Measurements from ENCODE around the gene SLC16A6. TPM values are rescaled to one million over a fixed set of nuclear protein-coding genes. Genes with fewer than 3 reads are reported as not detected.

Gene SLC16A6
- total and polyA plus RNA-seq, 2 experiments from 2014 or later: 0.15 TPM; not detected in 1

GRCh38 chr17:68296217-68297191 is 5.6 kb upstream of the SLC16A6 start:
- Histone ChIP-seq H3K4me3 (no peak overlapping the region), H3K36me3 (no peaks in the 10 kb centered on the region), H3K4me1 (ENCODE audit: low read depth) (no peaks in the 10 kb centered on the region), H3K27ac (no peak overlapping the region), H3K27me3 (peaks cover 32% of the 10 kb centered on the region), H3K9me3 (ENCODE audit: low read depth) (no peaks in the 10 kb centered on the region)
- DNase-seq (ENCODE audit: low read depth in 1 of 2, low spot score in 1 of 2): no peak
- TF ChIP-seq, protein P1, sequence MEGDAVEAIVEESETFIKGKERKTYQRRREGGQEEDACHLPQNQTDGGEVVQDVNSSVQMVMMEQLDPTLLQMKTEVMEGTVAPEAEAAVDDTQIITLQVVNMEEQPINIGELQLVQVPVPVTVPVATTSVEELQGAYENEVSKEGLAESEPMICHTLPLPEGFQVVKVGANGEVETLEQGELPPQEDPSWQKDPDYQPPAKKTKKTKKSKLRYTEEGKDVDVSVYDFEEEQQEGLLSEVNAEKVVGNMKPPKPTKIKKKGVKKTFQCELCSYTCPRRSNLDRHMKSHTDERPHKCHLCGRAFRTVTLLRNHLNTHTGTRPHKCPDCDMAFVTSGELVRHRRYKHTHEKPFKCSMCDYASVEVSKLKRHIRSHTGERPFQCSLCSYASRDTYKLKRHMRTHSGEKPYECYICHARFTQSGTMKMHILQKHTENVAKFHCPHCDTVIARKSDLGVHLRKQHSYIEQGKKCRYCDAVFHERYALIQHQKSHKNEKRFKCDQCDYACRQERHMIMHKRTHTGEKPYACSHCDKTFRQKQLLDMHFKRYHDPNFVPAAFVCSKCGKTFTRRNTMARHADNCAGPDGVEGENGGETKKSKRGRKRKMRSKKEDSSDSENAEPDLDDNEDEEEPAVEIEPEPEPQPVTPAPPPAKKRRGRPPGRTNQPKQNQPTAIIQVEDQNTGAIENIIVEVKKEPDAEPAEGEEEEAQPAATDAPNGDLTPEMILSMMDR (IDR thresholded peaks at IDR 0.05; ENCODE audit: low read depth, low read length): no peak

DNA sequence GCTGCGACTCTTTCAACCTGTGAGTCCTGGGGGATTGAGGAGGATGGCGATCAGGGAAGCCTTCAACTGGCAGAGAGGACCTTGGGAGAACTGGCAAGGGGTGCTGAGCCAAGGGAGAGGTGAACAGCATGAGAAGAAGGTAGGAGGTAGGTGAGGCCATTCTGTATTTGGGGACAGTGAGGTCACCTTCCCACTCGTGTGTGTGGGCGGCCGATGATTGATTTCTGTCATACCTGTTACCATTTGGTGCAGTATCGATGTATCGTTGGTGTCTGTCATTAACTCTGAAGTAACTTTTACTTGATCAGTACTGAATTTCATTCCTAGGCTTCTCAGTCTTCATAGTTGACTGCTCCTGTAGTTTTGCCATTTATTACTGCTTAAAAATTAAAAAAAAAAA is 4.2 kb upstream of the SLC16A6 start:
- H3K27me3 ChIP-seq: peaks cover 42% of the 10 kb centered on the region
- no peaks in the 10 kb centered on the region for H3K36me3 ChIP-seq
- H3K4me3 ChIP-seq: no peak overlapping the region
- DNase-seq (ENCODE audit: low read depth in 1 of 2, low spot score in 1 of 2): no peak
- no peak overlapping the region for H3K27ac ChIP-seq
- no peaks in the 10 kb centered on the region for H3K9me3 ChIP-seq (ENCODE audit: low read depth)
- H3K4me1 ChIP-seq (ENCODE audit: low read depth): no peaks in the 10 kb centered on the region
- TF ChIP-seq, protein P1 (IDR thresholded peaks at IDR 0.05; ENCODE audit: low read depth, low read length): no peak

- Histone ChIP-seq H3K4me1 (ENCODE audit: low read depth) (no peaks in the 10 kb centered on the region), H3K36me3 (no peaks in the 10 kb centered on the region), H3K9me3 (ENCODE audit: low read depth) (no peaks in the 10 kb centered on the region), H3K27ac (no peak overlapping the region), H3K4me3 (no peak overlapping the region), H3K27me3 (peaks cover 47% of the 10 kb centered on the region)
- TF ChIP-seq, protein P1 (IDR thresholded peaks at IDR 0.05; ENCODE audit: low read depth, low read length): no peak
- DNase-seq (ENCODE audit: low read depth in 1 of 2, low spot score in 1 of 2): no peak
Observed at GRCh38 chr17:68294617-68295016, 3.7 kb upstream of the SLC16A6 start.

DNA sequence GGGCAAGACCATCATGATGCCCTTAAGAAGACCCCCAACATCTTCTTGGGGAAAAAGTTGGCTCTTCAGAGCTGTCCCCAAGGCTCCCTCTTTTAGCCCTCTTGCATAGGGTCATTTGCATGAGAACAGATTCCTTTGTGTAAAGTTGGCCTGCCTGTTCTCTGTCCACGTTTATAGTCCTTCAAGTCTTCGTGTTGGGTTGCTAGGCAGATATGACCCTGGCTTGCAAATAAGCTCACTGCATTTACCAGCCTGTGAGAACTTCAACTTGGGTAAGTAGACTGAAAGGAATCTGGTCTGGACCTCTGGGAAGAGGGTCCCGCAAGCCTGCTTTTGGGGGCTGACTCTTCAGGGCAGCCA is 3.2 kb upstream of the SLC16A6 start:
- Histone ChIP-seq H3K27me3 (peaks cover 51% of the 10 kb centered on the region), H3K36me3 (no peaks in the 10 kb centered on the region), H3K4me3 (no peak overlapping the region), H3K4me1 (ENCODE audit: low read depth) (no peaks in the 10 kb centered on the region), H3K9me3 (ENCODE audit: low read depth) (no peaks in the 10 kb centered on the region), H3K27ac (no peak overlapping the region)
- DNase-seq (ENCODE audit: low read depth in 1 of 2, low spot score in 1 of 2): no peak
- TF ChIP-seq, protein P1 (IDR thresholded peaks at IDR 0.05; ENCODE audit: low read depth, low read length): no peak

- no peak overlapping the region for H3K4me3 ChIP-seq
- no peaks in the 10 kb centered on the region for H3K9me3 ChIP-seq (ENCODE audit: low read depth)
- H3K36me3 ChIP-seq: no peaks in the 10 kb centered on the region
- no peaks in the 10 kb centered on the region for H3K4me1 ChIP-seq (ENCODE audit: low read depth)
- TF ChIP-seq, protein P1 (IDR thresholded peaks at IDR 0.05; ENCODE audit: low read depth, low read length): no peak
- DNase-seq (ENCODE audit: low read depth in 1 of 2, low spot score in 1 of 2): no peak
- H3K27ac ChIP-seq: no peak overlapping the region
- H3K27me3 ChIP-seq: peaks cover 56% of the 10 kb centered on the region
Observed at GRCh38 chr17:68293490-68294195, 2.7 kb upstream of the SLC16A6 start.

Data from cardiac muscle cell (in vitro differentiated cells and primary cell).